ENCODE measurements around the gene TSC1.

- TF ChIP-seq SREBF2 (IDR thresholded peaks at IDR 0.05) = no peak
- TF ChIP-seq, protein P1, sequence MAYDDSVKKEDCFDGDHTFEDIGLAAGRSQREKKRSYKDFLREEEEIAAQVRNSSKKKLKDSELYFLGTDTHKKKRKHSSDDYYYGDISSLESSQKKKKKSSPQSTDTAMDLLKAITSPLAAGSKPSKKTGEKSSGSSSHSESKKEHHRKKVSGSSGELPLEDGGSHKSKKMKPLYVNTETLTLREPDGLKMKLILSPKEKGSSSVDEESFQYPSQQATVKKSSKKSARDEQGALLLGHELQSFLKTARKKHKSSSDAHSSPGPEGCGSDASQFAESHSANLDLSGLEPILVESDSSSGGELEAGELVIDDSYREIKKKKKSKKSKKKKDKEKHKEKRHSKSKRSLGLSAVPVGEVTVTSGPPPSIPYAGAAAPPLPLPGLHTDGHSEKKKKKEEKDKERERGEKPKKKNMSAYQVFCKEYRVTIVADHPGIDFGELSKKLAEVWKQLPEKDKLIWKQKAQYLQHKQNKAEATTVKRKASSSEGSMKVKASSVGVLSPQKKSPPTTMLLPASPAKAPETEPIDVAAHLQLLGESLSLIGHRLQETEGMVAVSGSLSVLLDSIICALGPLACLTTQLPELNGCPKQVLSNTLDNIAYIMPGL (CRISPR knock-in tag; IDR thresholded peaks at IDR 0.05; ENCODE audit: borderline replicate concordance) = no peak
Measured at GRCh38 chr9:132896906-132897305, 47.5 kb downstream of the TSC1 start.
